ENCODE measurements around the gene CELF2. TPM values are rescaled to one million over a fixed set of nuclear protein-coding genes. Genes with fewer than 3 reads are reported as not detected.

CELF2 gene
- total and polyA plus RNA-seq, 2 of the 4 experiments (the other 2 are of a cell fraction) = 3.5 to 6.6 TPM

GRCh38 chr10:11089272-11089671, 71.6 kb downstream of the CELF2 start:
- Histone ChIP-seq H3K4me1 (ENCODE audit: control insufficient read depth, insufficient read depth, low read length) (no peaks in the 10 kb centered on the region), H2AK5ac (ENCODE audit: low read depth, low read length) (no peak overlapping the region), H3K56ac (ENCODE audit: extremely low read depth, insufficient read depth, low read length) (no peak overlapping the region), H2BK120ac (ENCODE audit: low read depth, low read length) (no peak overlapping the region), H4K5ac (ENCODE audit: low read depth, low read length) (no peak overlapping the region), H3K23ac (ENCODE audit: low read depth, low read length) (no peak overlapping the region), H3K4me2 (ENCODE audit: low read depth, low read length) (no peak overlapping the region), H3K4ac (ENCODE audit: low read depth, low read length) (no peak overlapping the region), H2AK9ac (replicated peaks; ENCODE audit: low read depth, low read length, poor library complexity) (no peak overlapping the region), H2BK20ac (ENCODE audit: low read depth, low read length) (no peak overlapping the region), H4K91ac (ENCODE audit: insufficient read depth, low read depth, low read length) (no peak overlapping the region), H3K9me3 (ENCODE audit: control insufficient read depth, insufficient read depth, low read length) (no peaks in the 10 kb centered on the region), H3K9me1 (ENCODE audit: insufficient read depth, low read length) (no peaks in the 10 kb centered on the region), H2BK5ac (ENCODE audit: low read depth, low read length, poor library complexity, severe bottlenecking) (no peak overlapping the region), H2AFZ (replicated peaks; ENCODE audit: low read length, poor library complexity) (no peak overlapping the region), H3K36me3 (ENCODE audit: control insufficient read depth, insufficient read depth, low read length) (no peaks in the 10 kb centered on the region), H3K18ac (ENCODE audit: low read depth, low read length) (no peak overlapping the region), H3K14ac (replicated peaks; ENCODE audit: low read depth, low read length) (no peak overlapping the region), H3K79me1 (ENCODE audit: low read depth in 1 of 2, low read length in 2 of 2) (no peaks in the 10 kb centered on the region), H2BK15ac (ENCODE audit: low read depth, low read length) (no peak overlapping the region), H4K8ac (ENCODE audit: low read depth in 2 of 2, low read length in 2 of 2) (no peak overlapping the region), H4K20me1 (ENCODE audit: insufficient read depth, low read length) (no peaks in the 10 kb centered on the region), H3K27me3 (ENCODE audit: control insufficient read depth, insufficient read depth, low read length) (no peaks in the 10 kb centered on the region), H3K9ac (ENCODE audit: low read depth, low read length) (no peak overlapping the region), H3K27ac (ENCODE audit: insufficient read depth, low read length) (no peak overlapping the region), H3K4me3 (ENCODE audit: insufficient read depth, low read depth, low read length) (no peak overlapping the region)
- no peak for TF ChIP-seq RCOR1 (IDR thresholded peaks at IDR 0.05; ENCODE audit: insufficient replicate concordance, low read length)
- TF ChIP-seq, protein P1, sequence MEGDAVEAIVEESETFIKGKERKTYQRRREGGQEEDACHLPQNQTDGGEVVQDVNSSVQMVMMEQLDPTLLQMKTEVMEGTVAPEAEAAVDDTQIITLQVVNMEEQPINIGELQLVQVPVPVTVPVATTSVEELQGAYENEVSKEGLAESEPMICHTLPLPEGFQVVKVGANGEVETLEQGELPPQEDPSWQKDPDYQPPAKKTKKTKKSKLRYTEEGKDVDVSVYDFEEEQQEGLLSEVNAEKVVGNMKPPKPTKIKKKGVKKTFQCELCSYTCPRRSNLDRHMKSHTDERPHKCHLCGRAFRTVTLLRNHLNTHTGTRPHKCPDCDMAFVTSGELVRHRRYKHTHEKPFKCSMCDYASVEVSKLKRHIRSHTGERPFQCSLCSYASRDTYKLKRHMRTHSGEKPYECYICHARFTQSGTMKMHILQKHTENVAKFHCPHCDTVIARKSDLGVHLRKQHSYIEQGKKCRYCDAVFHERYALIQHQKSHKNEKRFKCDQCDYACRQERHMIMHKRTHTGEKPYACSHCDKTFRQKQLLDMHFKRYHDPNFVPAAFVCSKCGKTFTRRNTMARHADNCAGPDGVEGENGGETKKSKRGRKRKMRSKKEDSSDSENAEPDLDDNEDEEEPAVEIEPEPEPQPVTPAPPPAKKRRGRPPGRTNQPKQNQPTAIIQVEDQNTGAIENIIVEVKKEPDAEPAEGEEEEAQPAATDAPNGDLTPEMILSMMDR (conservative IDR thresholded peaks at IDR 0.05; ENCODE audit: low read depth, low read length) = no peak
- TF ChIP-seq MAFK (IDR thresholded peaks at IDR 0.05; ENCODE audit: low read depth, low read length) = no peak
- no peak for TF ChIP-seq MXI1 (IDR thresholded peaks at IDR 0.05; ENCODE audit: borderline replicate concordance, low read depth, low read length)
- TF ChIP-seq FOS (IDR thresholded peaks at IDR 0.05; ENCODE audit: low read depth, low read length) = no peak
- TF ChIP-seq MAZ (IDR thresholded peaks at IDR 0.05; ENCODE audit: borderline replicate concordance, low read depth, low read length) = no peak
- TF ChIP-seq NFE2L2 (IDR thresholded peaks at IDR 0.05; ENCODE audit: low read depth, low read length) = no peak
- TF ChIP-seq CHD1 (IDR thresholded peaks at IDR 0.05; ENCODE audit: low read depth, low read length) = no peak
- no peak for TF ChIP-seq SMC3 (IDR thresholded peaks at IDR 0.05; ENCODE audit: low read depth, low read length)
- TF ChIP-seq POLR2A (IDR thresholded peaks at IDR 0.05; ENCODE audit: low read depth, low read length) = no peak
- TF ChIP-seq RFX5 (IDR thresholded peaks at IDR 0.05; ENCODE audit: low read depth, low read length) = no peak
- TF ChIP-seq, protein P2, sequence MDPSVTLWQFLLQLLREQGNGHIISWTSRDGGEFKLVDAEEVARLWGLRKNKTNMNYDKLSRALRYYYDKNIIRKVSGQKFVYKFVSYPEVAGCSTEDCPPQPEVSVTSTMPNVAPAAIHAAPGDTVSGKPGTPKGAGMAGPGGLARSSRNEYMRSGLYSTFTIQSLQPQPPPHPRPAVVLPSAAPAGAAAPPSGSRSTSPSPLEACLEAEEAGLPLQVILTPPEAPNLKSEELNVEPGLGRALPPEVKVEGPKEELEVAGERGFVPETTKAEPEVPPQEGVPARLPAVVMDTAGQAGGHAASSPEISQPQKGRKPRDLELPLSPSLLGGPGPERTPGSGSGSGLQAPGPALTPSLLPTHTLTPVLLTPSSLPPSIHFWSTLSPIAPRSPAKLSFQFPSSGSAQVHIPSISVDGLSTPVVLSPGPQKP (IDR thresholded peaks at IDR 0.05; ENCODE audit: borderline replicate concordance, low read depth, low read length) = no peak
- no peak for TF ChIP-seq RAD21 (IDR thresholded peaks at IDR 0.05; ENCODE audit: low read length)
- DNase-seq (no peak), ATAC-seq (ENCODE audit: low read depth) (no peak)
- intact Hi-C loops (cut with micrococcal nuclease) = no loop called here
- CTCF ChIA-PET = no interaction called here
- no TSS peak for BruUV-seq (replicated peaks)
- WGBS, 2 experiments (ENCODE audit: extremely low coverage in 2 of 2, insufficient read length in 1 of 2) = 78% methylated on average over 3 of the region's 6 CpGs; no CpG with 5 or more reads in 1 of the 2 experiments
- in situ Hi-C loops (cut with MboI; ENCODE audit: low sequenced_read_pairs) = no loop called here
- POLR2A ChIA-PET (ENCODE audit: unreplicated experiment) = no interaction called here
- dilution Hi-C loops (cut with HindIII; ENCODE audit: low sequenced_read_pairs, unreplicated experiment) = no loop called here
